Measurements from ENCODE around the gene EML2. TPM values are rescaled to one million over a fixed set of nuclear protein-coding genes. Genes with fewer than 3 reads are reported as not detected.

The EML2 gene
- total RNA-seq, 1 experiment from 2014 or later = 33.9 TPM

- Mint-ChIP-seq H3K27ac (ENCODE audit: unreplicated experiment) (peak within 1 kb of the TSS; percentile 56), H3K4me3 (ENCODE audit: unreplicated experiment) (peak within 1 kb of the TSS; percentile 85), H3K36me3 (ENCODE audit: insufficient read depth, unreplicated experiment) (peaks cover 11% of the 10 kb centered on the region), H3K27me3 (ENCODE audit: insufficient read depth, unreplicated experiment) (no peaks in the 10 kb centered on the region), H3K4me1 (ENCODE audit: low read depth, unreplicated experiment) (peaks cover 8% of the 10 kb centered on the region), H3K9me3 (ENCODE audit: unreplicated experiment) (no peaks in the 10 kb centered on the region)
- intact Hi-C loops (cut with micrococcal nuclease; ENCODE audit: unreplicated experiment) = no loop called here
- POLR2A ChIA-PET = interaction anchor here (0.7 to 0.9 kb wide), 2 partner anchors 10 to 12 kb away, joined by 3 to 9 read pairs; no protein-coding TSS in a partner anchor
- Histone ChIP-seq H3K4me3 (ENCODE audit: low read depth, low read length) (peak within 1 kb of the TSS; percentile 59), H3K4me1 (no peaks in the 10 kb centered on the region), H3K36me3 (ENCODE audit: control insufficient read depth, insufficient read depth, low read length) (no peaks in the 10 kb centered on the region), H3K27me3 (replicated peaks; ENCODE audit: control insufficient read depth, insufficient read depth, low read length) (no peaks in the 10 kb centered on the region), H3K9me3 (no peaks in the 10 kb centered on the region)
- no peak for TF ChIP-seq CTCF (IDR thresholded peaks at IDR 0.05; ENCODE audit: insufficient read depth in 1 of 2, low read depth in 1 of 2, low read length in 1 of 2, severe bottlenecking in 1 of 2, unreplicated experiment in 1 of 2)
- DNase-seq = peak; percentile 73 to 76
- CTCF ChIA-PET = interaction anchor here (0.5 to 2.7 kb wide), 6 partner anchors 8 to 49 kb away, joined by 4 to 14 read pairs (median 8); partner anchors contain the start of genes QPCTL and SNRPD2
- no TSS peak for BruUV-seq (replicated peaks)
These were observed 28.6 kb upstream of the EML2 start, which contains the start of gene GIPR for GRCh38 chr19:45667620-45668341. Gene GIPR, plus strand, starts transcription at chr19:45668221. Its CDS starts 1,300 bp downstream, at chr19:45669521.

GRCh38 chr19:45664575-45664974 is 25.4 kb upstream of the EML2 start:
- ChIA-PET CTCF (no interaction called here), POLR2A (no interaction called here)
- TF ChIP-seq CTCF (IDR thresholded peaks at IDR 0.05; ENCODE audit: insufficient read depth in 1 of 2, low read depth in 1 of 2, low read length in 1 of 2, severe bottlenecking in 1 of 2, unreplicated experiment in 1 of 2) = no peak
- Mint-ChIP-seq H3K27ac (ENCODE audit: unreplicated experiment) (no peak overlapping the region), H3K9me3 (ENCODE audit: unreplicated experiment) (no peaks in the 10 kb centered on the region), H3K27me3 (ENCODE audit: insufficient read depth, unreplicated experiment) (no peaks in the 10 kb centered on the region), H3K36me3 (ENCODE audit: insufficient read depth, unreplicated experiment) (no peaks in the 10 kb centered on the region), H3K4me1 (ENCODE audit: low read depth, unreplicated experiment) (peaks cover 16% of the 10 kb centered on the region), H3K4me3 (ENCODE audit: unreplicated experiment) (no peak overlapping the region)
- H3K9me3 ChIP-seq = no peaks in the 10 kb centered on the region
- H3K36me3 ChIP-seq (ENCODE audit: control insufficient read depth, insufficient read depth, low read length) = no peaks in the 10 kb centered on the region
- BruUV-seq (replicated peaks) = no TSS peak
- no peaks in the 10 kb centered on the region for H3K27me3 ChIP-seq (replicated peaks; ENCODE audit: control insufficient read depth, insufficient read depth, low read length)
- DNase-seq = no peak
- intact Hi-C loops (cut with micrococcal nuclease; ENCODE audit: unreplicated experiment) = no loop called here
- H3K4me1 ChIP-seq = no peaks in the 10 kb centered on the region
- H3K4me3 ChIP-seq (ENCODE audit: low read depth, low read length) = no peak overlapping the region

GRCh38 chr19:45663800-45664199 is 24.6 kb upstream of the EML2 start:
- H3K9me3 Mint-ChIP-seq (ENCODE audit: unreplicated experiment) = no peaks in the 10 kb centered on the region
- H3K4me3 ChIP-seq (ENCODE audit: low read depth, low read length) = no peak overlapping the region
- intact Hi-C loops (cut with micrococcal nuclease; ENCODE audit: unreplicated experiment) = no loop called here
- DNase-seq = no peak
- ChIA-PET POLR2A (no interaction called here), CTCF (no interaction called here)
- peaks cover 23% of the 10 kb centered on the region for H3K4me1 Mint-ChIP-seq (ENCODE audit: low read depth, unreplicated experiment)
- H3K27me3 Mint-ChIP-seq (ENCODE audit: insufficient read depth, unreplicated experiment) = no peaks in the 10 kb centered on the region
- no peak overlapping the region for H3K27ac Mint-ChIP-seq (ENCODE audit: unreplicated experiment)
- no peaks in the 10 kb centered on the region for H3K36me3 Mint-ChIP-seq (ENCODE audit: insufficient read depth, unreplicated experiment)
- no peaks in the 10 kb centered on the region for H3K9me3 ChIP-seq
- no peaks in the 10 kb centered on the region for H3K27me3 ChIP-seq (replicated peaks; ENCODE audit: control insufficient read depth, insufficient read depth, low read length)
- H3K36me3 ChIP-seq (ENCODE audit: control insufficient read depth, insufficient read depth, low read length) = no peaks in the 10 kb centered on the region
- BruUV-seq (replicated peaks) = no TSS peak
- no peak overlapping the region for H3K4me3 Mint-ChIP-seq (ENCODE audit: unreplicated experiment)
- no peaks in the 10 kb centered on the region for H3K4me1 ChIP-seq
- TF ChIP-seq CTCF (IDR thresholded peaks at IDR 0.05; ENCODE audit: insufficient read depth in 1 of 2, low read depth in 1 of 2, low read length in 1 of 2, severe bottlenecking in 1 of 2, unreplicated experiment in 1 of 2) = no peak
